Fibroblast of pulmonary artery (primary cell): ENCODE data around the gene GABRG3.

Source experiments
- DNase-seq: peaks from one replicate; pipeline ENCODE4 v3.0.0-alpha.2; 2010; ENCODE audit warnings: low read depth
- H3K4me3 ChIP-seq: replicated peaks from 2 replicates; pipeline ENCODE4 v1.5.1; 2011; ENCODE audit warnings: low read depth, mild to moderate bottlenecking, control low read depth, low read length, moderate library complexity
- TF ChIP-seq, protein P1 (sequence below): IDR thresholded peaks from 2 replicates; pipeline ENCODE4 v1.5.1; 2011; ENCODE audit warnings: mild to moderate bottlenecking, control low read depth, low read length, inconsistent platforms; ENCODE audit errors: missing control alignments

Gene GABRG3

DNA sequence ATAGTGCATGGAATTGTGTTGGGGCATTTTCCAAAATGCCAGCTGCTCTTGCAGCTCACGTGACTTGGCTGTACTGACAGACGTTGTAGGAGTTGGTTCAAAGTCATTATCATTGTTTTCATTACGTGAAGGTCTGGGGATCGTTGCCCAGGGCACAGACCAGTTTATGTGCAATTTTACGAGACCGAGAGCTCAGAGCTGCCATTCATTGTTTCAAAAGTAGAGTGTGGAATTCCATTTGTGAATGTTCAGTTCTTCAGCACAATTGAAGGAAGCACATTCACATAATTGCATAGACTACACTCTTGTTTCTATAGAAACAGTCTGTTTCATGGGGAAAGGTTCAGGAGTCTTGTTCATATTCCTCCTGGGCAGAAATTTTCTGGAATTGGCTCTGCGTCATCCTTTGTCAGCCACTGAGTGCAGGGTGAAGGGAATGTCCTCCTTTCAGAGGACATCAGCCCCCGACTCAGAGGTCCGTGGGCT lies 54.5 kb downstream of the GABRG3 start:
- no peak for DNase-seq
- no peak overlapping the region for H3K4me3 ChIP-seq
- TF ChIP-seq, protein P1, sequence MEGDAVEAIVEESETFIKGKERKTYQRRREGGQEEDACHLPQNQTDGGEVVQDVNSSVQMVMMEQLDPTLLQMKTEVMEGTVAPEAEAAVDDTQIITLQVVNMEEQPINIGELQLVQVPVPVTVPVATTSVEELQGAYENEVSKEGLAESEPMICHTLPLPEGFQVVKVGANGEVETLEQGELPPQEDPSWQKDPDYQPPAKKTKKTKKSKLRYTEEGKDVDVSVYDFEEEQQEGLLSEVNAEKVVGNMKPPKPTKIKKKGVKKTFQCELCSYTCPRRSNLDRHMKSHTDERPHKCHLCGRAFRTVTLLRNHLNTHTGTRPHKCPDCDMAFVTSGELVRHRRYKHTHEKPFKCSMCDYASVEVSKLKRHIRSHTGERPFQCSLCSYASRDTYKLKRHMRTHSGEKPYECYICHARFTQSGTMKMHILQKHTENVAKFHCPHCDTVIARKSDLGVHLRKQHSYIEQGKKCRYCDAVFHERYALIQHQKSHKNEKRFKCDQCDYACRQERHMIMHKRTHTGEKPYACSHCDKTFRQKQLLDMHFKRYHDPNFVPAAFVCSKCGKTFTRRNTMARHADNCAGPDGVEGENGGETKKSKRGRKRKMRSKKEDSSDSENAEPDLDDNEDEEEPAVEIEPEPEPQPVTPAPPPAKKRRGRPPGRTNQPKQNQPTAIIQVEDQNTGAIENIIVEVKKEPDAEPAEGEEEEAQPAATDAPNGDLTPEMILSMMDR: no peak

DNA sequence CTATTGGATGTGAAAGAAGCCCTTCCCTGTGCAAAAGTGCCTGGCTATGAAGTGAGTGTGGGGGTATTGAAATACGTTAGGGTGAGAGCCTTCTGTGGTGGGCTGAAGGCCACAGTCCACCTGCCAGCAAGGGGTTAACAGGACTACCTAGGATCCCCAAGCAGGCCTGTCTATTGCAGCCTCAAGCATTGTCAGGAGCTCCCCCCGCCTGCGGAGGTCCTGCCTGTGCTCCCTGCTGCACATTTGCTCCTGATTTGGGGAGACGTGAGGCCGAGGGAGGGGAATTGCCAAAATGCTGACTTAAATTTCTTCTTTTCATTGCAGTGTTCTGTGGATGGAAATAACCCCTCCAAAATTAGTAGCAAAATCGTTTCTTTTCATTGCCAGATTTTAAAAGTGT lies 56.2 kb downstream of the GABRG3 start:
- H3K4me3 ChIP-seq: no peak overlapping the region
- TF ChIP-seq, protein P1: no peak
- no peak for DNase-seq

DNA sequence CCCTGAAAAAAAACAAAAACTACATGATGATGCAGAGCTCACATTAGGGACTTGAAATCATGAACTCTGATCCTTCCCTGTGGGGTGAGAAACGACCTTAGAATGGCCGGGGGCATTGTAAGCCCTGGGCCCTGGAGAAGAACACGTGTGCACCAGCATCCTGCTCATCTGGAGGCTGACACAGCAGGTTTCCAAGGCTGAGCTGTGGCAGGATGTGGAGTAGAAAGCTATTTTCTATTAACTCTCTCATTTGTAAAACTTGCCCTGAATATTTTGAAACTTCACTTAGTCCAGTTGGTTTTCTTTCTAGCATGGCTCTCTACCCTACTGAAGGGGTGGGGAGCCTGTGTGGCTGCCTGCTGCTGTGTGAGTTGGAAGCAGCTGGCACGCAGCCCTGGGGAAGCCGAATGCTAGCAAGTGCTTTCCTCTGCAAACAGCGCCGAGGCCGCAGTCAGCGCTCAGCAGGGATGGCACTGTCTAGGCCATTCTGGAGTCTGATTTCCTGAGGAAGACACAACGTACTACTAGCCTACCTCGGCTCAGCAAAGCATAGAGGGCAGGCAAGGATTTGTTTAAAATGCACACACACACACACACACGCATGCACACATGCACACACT lies 58.0 kb downstream of the GABRG3 start:
- H3K4me3 ChIP-seq: no peak overlapping the region
- TF ChIP-seq, protein P1: no peak
- no peak for DNase-seq

DNA sequence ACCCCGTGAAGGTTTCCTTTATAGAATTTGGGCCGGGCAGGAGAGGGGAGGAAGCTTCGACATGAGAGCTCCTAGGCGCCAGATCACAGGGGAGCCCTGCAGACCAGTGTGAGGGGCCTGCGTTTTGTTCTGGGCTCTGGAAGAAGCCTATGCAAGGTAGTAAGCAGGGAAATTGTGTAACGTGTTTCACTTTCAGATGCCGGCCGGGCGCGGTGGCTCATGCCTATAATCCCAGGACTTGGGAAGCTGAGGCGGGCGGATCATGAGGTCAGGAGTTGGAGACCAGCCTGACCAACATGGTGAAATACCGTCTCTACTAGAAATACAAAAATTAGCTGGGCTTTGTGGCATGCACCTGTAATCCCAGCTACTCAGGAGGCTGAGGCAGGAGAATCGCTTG lies 65.2 kb downstream of the GABRG3 start:
- TF ChIP-seq, protein P1: no peak
- no peak for DNase-seq
- H3K4me3 ChIP-seq: no peak overlapping the region

DNA sequence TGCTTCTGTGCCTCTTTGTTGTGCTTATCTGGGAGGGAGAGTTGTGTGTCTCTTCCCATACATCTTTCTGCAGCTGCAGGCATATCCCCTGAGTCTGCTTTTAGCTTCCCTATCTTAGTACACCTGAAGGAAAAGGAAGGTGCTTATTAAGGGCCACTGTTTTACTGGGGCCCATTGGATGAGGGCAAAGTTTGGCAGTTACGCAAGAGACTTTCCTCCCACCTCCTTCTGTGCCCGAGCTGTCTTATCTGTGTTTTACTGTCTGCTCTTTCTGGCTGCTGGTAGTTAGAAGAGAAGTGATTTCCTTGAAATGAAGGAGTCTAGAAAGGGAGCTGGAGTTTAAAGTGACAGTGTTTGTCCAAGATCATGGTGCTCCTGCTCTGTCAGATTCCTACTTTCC lies 66.5 kb downstream of the GABRG3 start:
- H3K4me3 ChIP-seq: no peak overlapping the region
- no peak for DNase-seq
- TF ChIP-seq, protein P1: no peak

DNA sequence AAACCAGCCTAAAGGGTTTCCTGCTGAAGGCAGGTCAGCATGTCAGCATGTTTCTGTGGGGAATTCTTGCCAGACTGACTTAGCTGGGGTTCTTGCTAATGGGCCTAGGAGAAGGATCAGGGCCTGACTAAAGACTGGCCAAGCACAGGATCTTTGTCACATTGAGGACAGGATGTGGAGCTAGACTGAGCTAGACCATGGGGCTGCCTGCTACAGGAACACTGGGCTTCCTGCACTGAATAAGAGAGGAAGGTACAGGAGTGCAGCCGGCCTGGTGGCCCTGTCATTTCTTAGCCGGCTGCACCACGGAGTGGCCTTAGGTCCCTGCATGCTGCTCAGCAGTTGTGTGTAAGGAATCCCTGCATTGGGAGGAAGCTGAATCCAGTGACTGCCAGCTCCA lies 68.2 kb downstream of the GABRG3 start:
- TF ChIP-seq, protein P1: no peak
- DNase-seq: no peak
- no peak overlapping the region for H3K4me3 ChIP-seq

DNA sequence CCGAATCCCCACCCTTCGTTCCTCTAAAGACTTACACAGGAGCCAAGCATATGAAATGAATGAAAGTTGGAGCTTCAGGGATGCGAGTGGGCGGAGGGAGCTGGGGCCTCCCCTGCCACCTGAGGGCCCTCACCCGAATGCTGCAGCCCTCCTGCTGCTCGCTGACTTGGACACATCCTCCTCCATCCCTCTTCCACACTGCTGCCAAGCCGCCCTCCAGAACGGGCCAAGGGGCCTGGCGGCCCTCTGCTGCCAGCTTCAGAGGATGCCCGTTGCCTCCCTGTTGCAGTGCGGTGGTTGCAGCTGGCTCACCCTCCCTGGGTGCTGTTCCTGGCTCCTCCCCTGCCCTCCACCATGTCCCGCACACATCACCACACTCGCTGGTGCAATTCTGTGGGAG lies 71.2 kb downstream of the GABRG3 start:
- H3K4me3 ChIP-seq: no peak overlapping the region
- TF ChIP-seq, protein P1: no peak
- no peak for DNase-seq
